ENCODE measurements around the gene ZNF3.
A peak's percentile ranks its signal among the peaks of the same experiment; 100 is the strongest.

ZNF3 gene

DNA sequence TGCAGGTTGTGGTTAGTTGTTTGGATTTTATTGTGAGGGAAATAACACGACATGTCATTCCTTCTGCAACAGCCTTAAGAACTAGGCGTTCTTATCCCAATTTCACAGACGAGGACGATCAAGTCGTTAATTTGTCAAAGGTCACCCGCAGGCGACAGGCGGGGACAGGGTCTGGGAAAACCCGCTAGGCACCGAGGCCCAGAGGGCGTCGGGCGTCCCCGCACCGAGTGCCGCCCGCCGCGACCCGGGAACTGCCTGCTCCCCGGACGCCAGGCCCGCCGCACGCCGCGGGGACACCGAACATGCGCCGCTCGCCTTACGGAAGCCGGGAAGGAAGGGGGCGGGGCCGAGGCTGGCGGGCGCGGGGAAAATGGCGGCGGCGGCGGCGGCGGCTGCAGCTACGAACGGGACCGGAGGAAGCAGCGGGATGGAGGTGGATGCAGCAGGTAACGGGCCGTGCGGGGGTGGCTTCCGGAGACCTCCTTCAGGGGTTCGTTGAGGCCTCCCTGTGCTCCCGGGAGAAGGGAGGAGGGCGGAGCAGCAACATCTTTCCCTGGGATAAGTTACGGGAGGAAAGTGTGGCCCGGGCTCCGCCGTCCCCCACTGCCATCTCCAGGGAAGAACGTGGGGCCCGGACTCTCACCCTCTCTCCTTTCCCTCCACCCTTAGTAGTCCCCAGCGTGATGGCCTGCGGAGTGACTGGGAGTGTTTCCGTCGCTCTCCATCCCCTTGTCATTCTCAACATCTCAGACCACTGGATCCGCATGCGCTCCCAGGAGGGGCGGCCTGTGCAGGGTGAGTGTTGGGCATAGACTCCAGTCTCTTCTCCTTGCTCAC is 7.3 kb upstream of the ZNF3 start, which contains the start of gene COPS6:
COPS6 (plus strand) TSS at position 349 of the 837 bp plus-strand sequence; CDS start at position 371, 22 bp downstream.
- DNase-seq: peak; percentile 75 to 83 (median 80)

DNA sequence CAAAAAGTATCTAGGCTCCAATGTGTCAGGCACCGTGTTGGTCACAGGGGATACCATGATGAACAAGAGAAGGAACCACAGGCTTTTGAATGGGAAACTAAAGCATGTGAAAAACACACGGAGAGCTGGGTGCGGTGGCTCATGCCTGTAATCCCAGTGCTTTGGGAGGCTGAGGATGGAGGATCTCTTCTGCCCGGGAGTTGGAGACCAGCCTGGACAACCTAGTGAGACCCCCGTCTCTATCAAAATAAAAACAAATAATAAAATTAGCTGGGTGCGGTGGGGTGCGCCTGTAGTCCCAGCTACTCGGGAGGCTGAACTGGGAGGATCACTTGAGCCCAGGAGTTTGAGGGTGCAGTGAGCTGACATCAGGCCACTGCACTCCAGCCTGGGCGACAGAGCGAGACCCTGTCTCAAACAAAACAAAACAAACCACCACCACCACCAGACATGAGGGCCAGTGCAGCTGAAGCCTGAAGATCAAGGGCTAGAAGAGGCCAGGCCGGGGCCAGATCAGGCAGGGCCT is 6.6 kb upstream of the ZNF3 start:
- no peak for DNase-seq

DNA sequence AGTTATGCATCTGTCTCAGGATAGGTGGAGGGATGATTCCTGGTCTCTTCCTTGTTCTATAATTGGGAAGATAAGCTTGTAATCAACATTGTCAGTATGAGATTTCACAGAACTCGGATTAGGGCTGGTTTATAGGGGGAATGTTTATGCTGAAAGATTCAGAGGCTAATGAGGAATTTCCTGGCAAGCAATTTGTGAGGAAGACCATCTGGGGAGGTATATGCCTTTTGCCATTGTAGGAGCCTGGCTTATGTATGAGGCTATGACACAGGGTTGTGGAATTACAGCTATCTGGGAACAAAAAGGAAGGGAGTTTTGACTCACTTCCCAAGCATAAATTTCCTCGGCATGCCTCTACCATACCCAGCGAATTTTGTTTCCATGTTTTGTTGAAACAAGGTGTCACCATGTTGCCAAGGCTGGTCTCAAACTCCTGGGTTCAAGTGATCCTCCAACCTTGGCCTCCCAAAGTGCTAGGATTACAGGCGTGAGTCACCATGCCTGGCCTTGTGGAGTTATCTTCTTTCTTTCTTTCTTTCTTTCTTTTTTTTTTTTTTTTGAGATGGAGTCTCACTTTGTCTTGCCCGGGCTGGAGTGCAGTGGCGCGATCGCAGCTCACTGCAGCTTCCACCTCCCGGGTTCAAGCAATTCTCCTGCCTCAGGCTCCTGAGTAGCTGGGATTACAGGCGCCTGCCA is 5.7 kb upstream of the ZNF3 start:
- no peak for DNase-seq

DNA sequence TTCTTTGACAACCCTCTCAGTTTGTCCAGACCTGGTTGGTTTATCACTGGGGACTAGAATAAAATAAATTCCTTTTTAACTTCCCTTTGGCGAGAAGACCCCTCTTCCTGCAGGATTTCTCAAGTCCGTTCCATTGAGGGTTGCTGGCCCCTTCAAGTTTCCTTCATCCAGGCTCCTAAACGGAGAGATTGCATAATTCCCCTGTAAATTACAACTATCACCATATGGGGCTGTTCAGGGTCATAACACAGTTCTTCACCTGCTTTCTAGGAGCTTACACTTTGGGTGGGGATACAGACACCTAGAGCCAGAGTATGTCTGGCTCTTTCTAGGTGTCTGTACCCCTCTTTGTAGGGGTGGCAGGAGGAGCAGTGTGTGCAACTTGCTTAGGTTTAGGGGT is 4.0 kb upstream of the ZNF3 start:
- no peak for DNase-seq

DNA sequence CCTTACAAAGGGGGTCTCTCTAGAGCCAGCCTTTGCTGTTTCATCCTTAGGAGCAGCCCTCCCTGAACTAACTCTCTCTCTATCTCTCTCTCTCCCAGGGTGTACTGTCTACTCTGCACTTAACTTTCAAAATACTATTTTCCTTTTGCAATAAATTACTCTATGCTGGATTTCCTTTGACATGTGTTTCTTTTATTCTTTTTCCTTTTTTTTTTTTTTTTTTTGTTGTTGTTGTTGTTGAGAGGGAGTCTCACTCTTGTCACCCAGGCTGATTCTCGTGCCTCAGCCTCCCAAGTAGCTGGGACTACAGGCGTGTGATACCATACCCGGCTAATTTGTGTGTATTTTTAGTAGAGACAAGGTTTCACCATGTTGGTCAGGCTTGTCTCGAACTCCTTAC is 1.5 kb upstream of the ZNF3 start:
- no peak for DNase-seq

DNA sequence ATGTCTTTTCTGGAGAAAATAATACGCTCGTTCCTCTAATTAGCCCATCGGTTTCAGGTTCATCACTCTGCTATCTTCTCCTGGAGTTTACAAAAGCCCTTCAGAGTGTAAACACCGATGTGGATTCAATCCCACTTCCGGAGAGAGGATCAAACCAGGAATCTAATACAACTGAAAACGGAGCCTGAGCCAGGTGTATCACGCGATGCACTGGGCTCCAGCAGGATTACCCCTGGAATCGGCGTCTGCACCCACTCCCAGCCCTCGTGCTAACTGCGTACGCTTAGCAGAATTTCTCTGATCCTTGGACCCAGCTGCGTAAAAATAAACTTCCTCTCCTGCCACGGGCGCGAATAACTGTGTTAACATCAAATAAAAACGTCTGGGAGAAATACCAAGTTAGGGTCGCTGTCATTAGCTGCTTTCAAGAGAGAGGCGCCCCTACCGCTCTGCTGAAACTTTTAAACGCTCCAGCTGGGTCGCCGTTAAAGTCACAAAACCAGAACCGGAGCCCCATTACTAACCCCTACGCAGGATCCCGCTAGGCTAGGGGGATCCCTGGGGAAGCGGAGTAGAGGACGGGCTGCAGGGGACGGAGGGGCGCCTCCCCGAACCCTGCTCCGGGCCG is 502 bp downstream of the ZNF3 start:
- DNase-seq: peak in 1 of 5 donors; percentile 17

DNA sequence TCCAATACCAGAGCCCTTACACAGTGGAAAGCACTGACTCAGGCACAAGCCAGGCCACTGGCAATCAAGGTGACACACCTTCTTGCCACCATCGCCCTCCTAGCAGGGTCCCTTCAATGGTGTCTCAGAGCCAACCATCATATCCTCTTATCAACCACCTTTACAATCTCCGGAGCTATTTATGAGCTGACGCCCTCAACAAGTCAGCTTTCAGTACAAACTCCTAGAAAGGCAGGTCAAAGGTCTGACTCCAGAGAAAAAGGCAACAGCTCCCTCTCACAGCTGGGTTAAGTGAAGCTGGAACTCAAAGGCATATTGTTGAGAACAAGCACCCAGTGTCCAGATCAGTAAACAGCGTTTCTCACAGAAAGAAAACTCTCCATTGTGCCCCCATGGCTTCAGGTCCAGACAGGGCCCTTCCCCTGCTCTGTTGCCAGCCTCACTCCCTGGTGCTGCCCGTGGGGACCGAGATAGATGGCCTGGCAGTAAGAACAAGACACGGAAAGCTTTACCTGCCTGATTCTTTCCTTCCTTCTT is 2.4 kb downstream of the ZNF3 start:
- DNase-seq: no peak

DNA sequence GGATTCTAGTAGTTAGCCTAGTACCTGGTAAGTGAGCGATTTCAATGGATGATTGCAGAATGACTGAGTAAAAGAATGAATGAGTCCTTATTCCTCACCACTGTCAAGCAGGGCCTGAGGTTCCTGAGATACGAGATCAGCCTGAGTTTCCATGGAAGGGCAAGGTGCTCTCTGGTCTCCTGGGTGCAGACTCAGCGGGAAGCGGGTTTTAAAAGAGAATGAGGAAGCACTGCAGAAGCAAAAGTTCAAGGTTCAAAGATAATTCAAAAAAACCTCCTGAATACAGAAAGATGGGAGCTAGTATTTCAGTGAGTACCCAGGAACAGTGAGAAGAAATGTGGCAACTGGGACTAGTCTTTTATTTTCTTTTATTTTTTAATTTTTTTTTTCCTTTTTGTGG is 4.3 kb downstream of the ZNF3 start:
- no peak for DNase-seq

DNA sequence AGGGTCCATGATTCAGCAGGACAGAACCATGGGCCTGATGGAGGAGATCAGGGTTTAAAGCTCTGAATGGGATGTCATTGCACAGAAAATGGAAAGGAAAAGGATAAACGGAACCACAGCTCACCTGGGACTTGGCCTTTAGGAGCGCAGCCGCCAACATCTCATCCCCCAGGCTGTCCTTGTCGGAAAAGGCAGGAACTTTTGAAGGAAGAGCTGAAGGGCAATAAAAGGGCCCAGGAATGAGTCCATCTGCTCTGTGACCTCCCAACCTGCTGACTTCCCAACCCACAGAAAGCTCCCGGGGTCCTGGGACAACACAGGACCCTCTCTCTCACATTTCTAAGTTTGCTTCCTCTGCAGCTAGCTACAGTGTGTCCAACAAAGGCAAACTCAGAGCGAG is 6.1 kb downstream of the ZNF3 start:
- no peak for DNase-seq

DNA sequence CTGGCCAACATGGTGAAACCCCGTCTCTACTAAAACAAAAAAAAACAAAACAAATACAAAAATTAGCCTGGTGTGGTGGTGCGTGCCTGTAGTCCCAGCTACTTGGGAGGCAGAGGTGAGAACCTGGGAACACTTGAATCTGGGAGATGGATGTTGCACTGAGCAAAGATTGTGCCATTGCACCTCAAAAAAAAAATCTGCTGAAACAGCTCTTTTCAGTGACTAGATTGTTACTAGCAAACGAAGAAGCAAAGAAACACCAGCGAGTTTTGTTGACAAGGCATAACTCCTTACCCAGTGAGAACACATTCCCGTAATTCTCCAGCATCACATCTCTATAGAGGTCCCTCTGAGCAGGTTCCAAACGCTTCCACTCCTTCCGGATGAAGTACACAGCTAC is 6.7 kb downstream of the ZNF3 start:
- DNase-seq: no peak

DNA sequence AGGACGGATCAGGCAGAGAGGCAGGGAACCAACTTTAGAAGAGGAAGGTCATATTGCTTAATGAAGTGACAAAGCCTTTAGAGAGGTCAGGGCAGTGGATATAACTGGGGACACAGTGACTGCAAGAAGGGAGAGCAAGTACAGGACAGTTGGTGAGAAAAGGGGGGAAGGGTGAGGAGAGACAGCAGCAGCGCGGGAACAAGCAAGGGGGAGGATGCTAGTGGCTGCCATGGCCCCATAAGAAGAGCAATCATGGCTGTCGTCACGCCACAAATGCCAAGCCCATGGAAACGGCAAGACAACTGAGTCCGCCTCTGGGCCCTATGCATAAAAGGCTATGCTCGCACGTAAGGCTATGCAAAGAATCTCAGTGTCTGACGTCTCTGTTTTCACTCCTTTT is 9.1 kb downstream of the ZNF3 start:
- no peak for DNase-seq

DNA sequence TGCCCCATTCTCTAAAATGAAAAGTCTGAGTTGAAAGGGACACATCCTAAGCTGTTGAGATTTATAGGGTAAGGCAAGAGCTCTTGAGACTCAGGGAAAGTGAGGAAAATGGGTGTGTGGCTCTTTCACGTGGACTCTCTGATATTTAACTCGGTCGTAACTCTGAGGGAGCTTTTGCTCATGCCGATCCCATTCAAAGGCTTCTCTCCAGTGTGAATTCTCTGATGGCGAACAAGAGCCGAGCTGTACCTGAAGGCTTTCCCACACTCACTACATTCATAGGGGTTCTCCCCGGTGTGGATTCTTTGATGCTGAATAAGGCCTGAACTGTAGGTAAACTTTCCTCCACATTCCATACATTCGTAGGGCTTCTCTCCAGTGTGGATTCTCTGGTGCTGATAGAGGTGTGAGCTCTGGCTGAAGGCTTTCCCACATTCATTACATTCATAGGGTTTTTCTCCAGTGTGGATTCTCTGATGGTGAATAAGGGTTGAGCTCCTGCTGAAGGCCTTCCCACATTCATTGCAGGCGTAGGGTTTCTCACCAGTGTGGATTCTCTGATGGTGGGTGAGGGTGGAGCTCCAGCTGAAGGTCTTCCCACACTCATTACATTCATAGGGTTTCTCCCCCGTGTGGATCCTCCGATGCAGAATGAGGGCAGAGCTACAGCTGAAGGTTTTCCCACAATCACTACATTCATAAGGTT is 10.4 kb downstream of the ZNF3 start:
- no peak for DNase-seq

DNA sequence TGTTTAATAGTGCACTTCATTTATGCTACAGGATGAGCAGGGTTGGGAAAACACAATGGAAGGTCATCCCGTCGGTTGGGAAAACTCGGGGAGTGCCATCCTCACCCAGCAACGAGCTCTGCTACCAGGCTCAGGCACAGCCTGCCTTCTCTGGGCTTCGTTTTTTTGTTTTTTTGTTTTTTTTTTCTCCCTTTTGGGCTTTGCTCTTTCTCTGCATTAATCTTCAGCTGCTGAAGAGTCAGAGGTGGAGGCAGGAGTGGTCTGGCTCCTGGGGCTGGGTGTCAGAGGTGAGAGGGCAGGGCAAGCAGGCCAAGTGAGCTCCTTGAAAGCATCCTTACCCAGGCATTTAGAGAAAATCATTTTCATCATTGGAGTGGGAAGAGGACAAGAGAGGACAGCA is 11.5 kb downstream of the ZNF3 start:
- no peak for DNase-seq

DNA sequence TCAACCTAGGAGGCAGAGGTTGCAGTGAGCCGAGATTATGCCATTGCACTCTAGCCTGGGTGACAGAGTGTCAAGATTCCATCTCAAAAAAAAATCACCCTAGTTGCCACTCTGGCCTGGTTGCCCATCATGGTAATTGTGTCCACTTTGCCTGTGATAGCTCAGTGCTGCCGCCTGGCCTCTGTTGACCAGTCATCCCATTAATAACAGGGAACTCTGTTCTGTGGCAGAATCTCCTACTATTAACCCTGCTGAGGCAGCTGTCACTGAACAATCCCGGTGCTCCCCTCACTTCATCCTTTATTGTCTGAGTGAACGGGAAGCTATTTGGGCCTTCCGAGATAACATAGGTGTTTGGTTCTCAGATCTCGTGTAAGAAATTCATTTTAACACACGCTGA is 14.6 kb downstream of the ZNF3 start:
- no peak for DNase-seq

DNA sequence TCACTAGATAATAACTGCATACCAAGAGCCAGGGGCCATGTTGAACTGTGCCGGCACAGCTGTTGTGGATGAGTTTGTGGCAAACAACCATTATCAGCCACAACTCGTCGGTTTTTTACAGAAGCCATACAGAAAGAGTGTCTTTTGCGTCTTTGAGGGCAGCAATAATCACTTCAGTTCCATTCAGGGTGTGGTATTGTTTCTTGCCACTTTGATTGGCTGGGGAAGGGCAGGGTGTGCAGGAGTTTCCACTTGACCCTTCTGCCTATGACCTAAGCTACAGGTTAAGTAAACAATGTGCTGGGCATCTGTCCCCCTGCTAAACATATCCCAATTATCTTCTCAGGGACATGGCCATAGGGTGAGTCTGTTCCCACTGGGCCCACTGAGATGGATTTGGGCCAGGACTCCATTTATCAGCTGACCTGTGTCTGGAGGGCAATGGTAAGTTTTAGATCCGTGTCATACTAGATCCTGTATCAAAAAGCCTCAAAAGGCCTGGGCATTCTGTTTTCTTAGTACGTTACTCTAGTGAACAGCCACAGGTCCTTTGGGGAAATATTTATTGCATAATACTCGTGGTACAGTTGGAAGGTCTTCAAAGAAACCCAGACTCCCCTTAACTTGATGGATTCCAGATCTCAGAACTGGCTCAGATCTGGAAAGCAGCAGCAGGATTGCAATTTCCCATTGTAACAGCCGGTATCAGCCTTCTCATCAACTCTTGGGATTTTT is 15.9 kb downstream of the ZNF3 start:
- DNase-seq: no peak

DNA sequence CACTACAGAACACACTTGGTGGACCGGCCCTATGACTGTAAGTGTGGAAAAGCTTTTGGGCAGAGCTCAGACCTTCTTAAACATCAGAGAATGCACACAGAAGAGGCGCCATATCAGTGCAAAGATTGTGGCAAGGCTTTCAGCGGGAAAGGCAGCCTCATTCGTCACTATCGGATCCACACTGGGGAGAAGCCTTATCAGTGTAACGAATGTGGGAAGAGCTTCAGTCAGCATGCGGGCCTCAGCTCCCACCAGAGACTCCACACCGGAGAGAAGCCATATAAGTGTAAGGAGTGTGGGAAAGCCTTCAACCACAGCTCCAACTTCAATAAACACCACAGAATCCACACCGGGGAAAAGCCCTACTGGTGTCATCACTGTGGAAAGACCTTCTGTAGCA is 17.4 kb downstream of the ZNF3 start:
- DNase-seq: no peak

DNA sequence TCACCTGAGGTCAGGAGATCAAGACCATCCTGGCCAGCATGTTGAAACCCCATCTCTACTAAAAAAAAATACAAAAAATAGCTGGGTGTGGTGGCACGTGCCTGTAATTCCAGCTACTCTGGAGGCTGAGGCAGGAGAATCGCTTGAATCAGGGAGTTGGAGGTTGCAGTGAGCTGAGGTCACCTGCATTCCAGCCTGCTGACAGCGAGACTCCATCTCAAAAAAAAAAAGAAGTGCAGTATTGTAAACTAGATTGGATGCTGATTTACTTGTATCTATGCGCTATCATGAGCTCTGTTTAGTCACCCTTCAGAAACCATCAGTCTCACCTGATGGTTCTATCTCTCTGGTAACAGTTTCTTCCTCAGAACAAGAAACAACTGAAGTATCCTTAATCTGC is 18.1 kb downstream of the ZNF3 start:
- no peak for DNase-seq

DNA sequence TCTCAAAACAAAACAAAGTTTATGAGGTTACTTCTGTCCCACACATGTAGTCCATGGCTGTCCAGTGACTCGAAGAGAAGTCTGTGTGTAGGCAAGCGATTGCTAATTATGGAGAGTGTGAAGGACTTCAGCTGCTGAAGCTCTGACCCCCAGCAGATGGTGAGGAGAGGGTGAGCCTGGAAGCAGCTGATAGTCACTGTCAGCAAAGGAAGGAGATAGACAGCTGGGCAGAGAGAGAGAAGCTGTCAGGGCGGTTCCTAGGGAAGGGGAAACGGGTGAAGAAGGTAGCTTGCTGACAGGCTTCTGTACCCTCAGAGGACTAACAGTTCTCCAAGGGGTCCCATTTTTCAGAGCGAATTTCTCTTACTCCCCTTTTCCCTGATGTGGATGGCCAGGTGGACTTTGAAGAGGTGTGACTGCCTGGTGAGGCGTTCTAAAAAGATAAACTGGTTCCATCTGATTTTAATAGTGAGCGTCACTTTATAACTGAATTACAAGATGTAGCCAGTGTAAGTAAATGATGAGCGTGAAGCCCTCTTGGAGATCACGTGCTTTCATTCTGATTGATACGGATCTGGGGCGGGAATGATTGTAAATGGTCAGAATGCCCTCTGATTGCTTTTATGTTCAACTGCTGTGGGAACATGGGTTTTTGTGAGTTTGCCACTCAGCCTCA is 19.9 kb downstream of the ZNF3 start:
- DNase-seq: no peak

DNA sequence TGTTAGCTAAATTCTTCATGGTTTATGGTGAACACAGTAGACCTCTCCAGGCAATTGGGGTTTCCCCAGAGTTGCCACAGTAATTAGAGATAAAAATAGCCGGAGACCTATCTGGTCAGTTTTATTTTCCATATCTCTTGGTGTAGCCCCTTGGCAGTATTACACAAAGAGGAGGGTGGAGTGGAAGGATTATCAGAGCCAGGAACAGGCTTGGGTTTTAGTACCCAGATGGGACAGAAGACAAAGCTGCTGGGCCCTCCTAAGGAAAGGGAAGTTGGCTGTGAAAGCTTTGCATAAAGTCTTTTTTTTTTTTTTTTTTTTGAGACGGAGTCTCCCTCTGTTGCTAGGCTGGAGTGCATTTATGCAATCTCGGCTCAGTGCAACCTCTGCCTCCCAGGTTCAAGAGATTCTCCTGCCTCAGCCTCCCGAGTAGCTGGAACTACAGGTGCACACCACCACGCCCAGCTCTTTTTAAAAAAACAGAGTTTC is 22.2 kb downstream of the ZNF3 start:
- no peak for DNase-seq

DNA sequence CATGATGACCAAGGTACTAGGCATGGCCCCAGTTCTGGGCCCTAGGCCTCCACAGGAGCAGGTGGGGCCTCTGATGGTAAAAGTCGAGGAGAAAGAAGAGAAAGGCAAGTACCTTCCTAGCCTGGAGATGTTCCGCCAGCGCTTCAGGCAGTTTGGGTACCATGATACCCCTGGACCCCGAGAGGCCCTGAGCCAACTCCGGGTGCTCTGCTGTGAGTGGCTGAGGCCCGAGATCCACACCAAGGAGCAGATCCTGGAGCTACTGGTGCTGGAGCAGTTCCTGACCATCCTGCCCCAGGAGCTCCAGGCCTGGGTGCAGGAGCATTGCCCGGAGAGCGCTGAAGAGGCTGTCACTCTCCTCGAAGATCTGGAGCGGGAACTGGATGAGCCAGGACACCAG is 24.5 kb downstream of the ZNF3 start:
- no peak for DNase-seq

DNA sequence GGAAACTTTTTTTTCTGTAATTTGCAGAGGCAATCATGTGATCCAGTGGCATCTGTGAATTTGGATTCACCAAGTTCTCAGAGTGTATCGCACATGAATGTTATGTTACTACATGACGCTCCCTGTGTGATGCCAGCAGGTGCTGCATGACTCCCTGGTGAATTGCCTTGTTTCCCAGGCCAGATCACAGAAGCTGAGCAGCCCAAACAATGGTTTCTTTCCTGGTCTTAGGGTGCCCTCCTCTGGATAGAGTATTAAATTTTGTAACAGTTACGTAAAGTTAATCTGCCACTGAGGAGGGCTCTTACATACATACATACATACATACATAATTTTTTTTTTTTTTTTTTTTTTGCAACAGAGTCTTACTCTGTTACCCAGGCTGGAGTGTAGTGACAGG is 28.3 kb downstream of the ZNF3 start:
- DNase-seq: peak in 2 of 5 donors; percentile 8 to 38

All from T-helper 1 cell (primary cell).